IMR-90 (cell line): Measurements from ENCODE around the gene TLR10. TPM values are rescaled to one million over a fixed set of nuclear protein-coding genes. Genes with fewer than 3 reads are reported as not detected.

ENCODE experiments used
- ATAC-seq: fragments of 200-7000 bp; cut with Tn5 transposase; 2 replicates; pipeline ENCODE4 v1.9.1; 2020; ENCODE audit warnings: low read depth, mild to moderate bottlenecking, moderate library complexity
- BruUV-seq: library from RNA; stranded (reverse); fragments of 400-500 nt; replicated peaks from 2 replicates; lab custom pipeline; 2021; lab: Mats Ljungman, UMichigan
- CTCF ChIA-PET: fragments of 300-600 bp; formaldehyde crosslinking; extraction: SDS; loops from one replicate; lab custom pipeline; 2021; ENCODE audit warnings: antibody characterized with exemption; lab: Yijun Ruan, JAX
- POLR2A ChIA-PET: fragments of 300-600 bp; sonication (Branson Sonifier 250); formaldehyde crosslinking; loops from one replicate; lab custom pipeline; 2022; ENCODE audit warnings: antibody characterized with exemption; ENCODE audit not compliant: unreplicated experiment; lab: Charles Lee
- DNase-seq: peaks from one replicate; pipeline ENCODE4 v3.0.0; 2013
- H2AFZ ChIP-seq: replicated peaks from 2 replicates; pipeline ENCODE3; 2013; ENCODE audit warnings: low read length, mild to moderate bottlenecking; ENCODE audit not compliant: poor library complexity
- H2AK5ac ChIP-seq: 2 replicates; pipeline ENCODE4 v1.6.1; 2013; ENCODE audit warnings: low read depth, low read length, inconsistent platforms
- H2AK9ac ChIP-seq: replicated peaks from 2 replicates; pipeline ENCODE3; 2013; ENCODE audit warnings: mild to moderate bottlenecking, low read depth, low read length, moderate library complexity; ENCODE audit not compliant: poor library complexity
- H2BK120ac ChIP-seq: 2 replicates; pipeline ENCODE4 v1.6.1; 2013; ENCODE audit warnings: low read depth, low read length, inconsistent platforms
- H2BK15ac ChIP-seq: 3 replicates; pipeline ENCODE4 v1.6.1; 2013; ENCODE audit warnings: low read depth, low read length, inconsistent platforms
- H2BK20ac ChIP-seq: 2 replicates; pipeline ENCODE4 v1.6.1; 2013; ENCODE audit warnings: low read depth, mild to moderate bottlenecking, inconsistent platforms, low read length, moderate library complexity
- H2BK5ac ChIP-seq: 2 replicates; pipeline ENCODE4 v1.6.1; 2013; ENCODE audit warnings: mild to moderate bottlenecking, low read depth, low read length, inconsistent platforms; ENCODE audit not compliant: poor library complexity, severe bottlenecking
- H3K14ac ChIP-seq: replicated peaks from 2 replicates; pipeline ENCODE4 v1.6.1; 2013; ENCODE audit warnings: low read depth, low read length, inconsistent platforms
- H3K18ac ChIP-seq: 2 replicates; pipeline ENCODE4 v1.6.1; 2013; ENCODE audit warnings: low read depth, low read length, control low read depth
- H3K23ac ChIP-seq: 2 replicates; pipeline ENCODE4 v1.6.1; 2013; ENCODE audit warnings: low read depth, low read length, inconsistent platforms
- H3K27ac ChIP-seq: 2 replicates; pipeline ENCODE4 v1.5.1; 2013; ENCODE audit warnings: mild to moderate bottlenecking, control low read depth, low read length; ENCODE audit not compliant: insufficient read depth
- H3K27me3 ChIP-seq: 2 replicates; pipeline ENCODE4 v1.6.1; 2013; ENCODE audit warnings: low read length; ENCODE audit not compliant: control insufficient read depth, insufficient read depth
- H3K36me3 ChIP-seq: 2 replicates; pipeline ENCODE4 v1.6.1; 2013; ENCODE audit warnings: low read length, mixed read lengths; ENCODE audit not compliant: control insufficient read depth, insufficient read depth
- H3K4ac ChIP-seq: 2 replicates; pipeline ENCODE4 v1.6.1; 2013; ENCODE audit warnings: low read depth, low read length, inconsistent platforms
- H3K4me1 ChIP-seq: 2 replicates; pipeline ENCODE4 v1.6.1; 2013; ENCODE audit warnings: low read length, mixed read lengths; ENCODE audit not compliant: control insufficient read depth, insufficient read depth
- H3K4me2 ChIP-seq: 2 replicates; pipeline ENCODE4 v1.6.1; 2013; ENCODE audit warnings: low read depth, mild to moderate bottlenecking, control low read depth, low read length, moderate library complexity
- H3K4me3 ChIP-seq: 2 replicates; pipeline ENCODE4 v1.5.1; 2013; ENCODE audit warnings: low read depth, mild to moderate bottlenecking, control low read depth, low read length, moderate library complexity; ENCODE audit not compliant: insufficient read depth
- H3K56ac ChIP-seq: 2 replicates; pipeline ENCODE4 v1.6.1; 2013; ENCODE audit warnings: low read length, inconsistent platforms; ENCODE audit not compliant: insufficient read depth; ENCODE audit errors: extremely low read depth
- H3K79me1 ChIP-seq, 2 experiments: 2 replicates each; pipeline ENCODE4 v1.6.1; 2013; ENCODE audit warnings: low read length in 2 of 2, inconsistent platforms in 1 of 2, low read depth in 1 of 2
- H3K9ac ChIP-seq: 2 replicates; pipeline ENCODE4 v1.6.1; 2013; ENCODE audit warnings: low read depth, low read length, control low read depth
- H3K9me1 ChIP-seq: 2 replicates; pipeline ENCODE4 v1.6.1; 2013; ENCODE audit warnings: low read length, inconsistent platforms; ENCODE audit not compliant: insufficient read depth
- H3K9me3 ChIP-seq: 2 replicates; pipeline ENCODE4 v1.6.1; 2013; ENCODE audit warnings: low read length; ENCODE audit not compliant: control insufficient read depth, insufficient read depth
- H4K20me1 ChIP-seq: 2 replicates; pipeline ENCODE4 v1.6.1; 2013; ENCODE audit warnings: low read length, inconsistent platforms; ENCODE audit not compliant: insufficient read depth
- H4K5ac ChIP-seq: 2 replicates; pipeline ENCODE4 v1.6.1; 2013; ENCODE audit warnings: mild to moderate bottlenecking, low read depth, low read length, control low read depth
- H4K8ac ChIP-seq, 2 experiments: 2 replicates each; pipeline ENCODE4 v1.6.1; 2013; ENCODE audit warnings: low read depth in 2 of 2, low read length in 2 of 2, control low read depth in 1 of 2, inconsistent platforms in 1 of 2
- H4K91ac ChIP-seq: 2 replicates; pipeline ENCODE4 v1.6.1; 2013; ENCODE audit warnings: low read depth, low read length, inconsistent platforms; ENCODE audit not compliant: insufficient read depth
- CEBPB ChIP-seq: IDR thresholded peaks from 2 replicates; pipeline ENCODE4 v1.6.1; 2012; ENCODE audit warnings: low read depth, low read length, improper control_type of control experiment
- ELK1 ChIP-seq: fragments of 150-350 bp; IDR thresholded peaks from 2 replicates; pipeline ENCODE4 v1.6.1; 2016; ENCODE audit warnings: low read depth, mild to moderate bottlenecking, low read length, moderate library complexity, borderline replicate concordance
- FOS ChIP-seq: fragments of 150-350 bp; IDR thresholded peaks from 2 replicates; pipeline ENCODE4 v1.6.1; 2016; ENCODE audit warnings: low read depth, low read length
- MAFK ChIP-seq: IDR thresholded peaks from 2 replicates; pipeline ENCODE4 v1.6.1; 2012; ENCODE audit warnings: low read depth, low read length, improper control_type of control experiment
- MXI1 ChIP-seq: IDR thresholded peaks from 2 replicates; pipeline ENCODE4 v1.6.1; 2012; ENCODE audit warnings: low read depth, mild to moderate bottlenecking, low read length, moderate library complexity, borderline replicate concordance
- NFE2L2 ChIP-seq: fragments of 150-350 bp; IDR thresholded peaks from 2 replicates; pipeline ENCODE4 v1.6.1; 2016; ENCODE audit warnings: low read depth, mild to moderate bottlenecking, low read length
- POLR2A ChIP-seq: IDR thresholded peaks from 2 replicates; pipeline ENCODE4 v1.6.1; 2012; ENCODE audit warnings: mild to moderate bottlenecking, low read depth, low read length
- RAD21 ChIP-seq: IDR thresholded peaks from 2 replicates; pipeline ENCODE4 v1.6.1; 2012; ENCODE audit warnings: low read length, improper control_type of control experiment
- RCOR1 ChIP-seq: IDR thresholded peaks from 2 replicates; pipeline ENCODE4 v1.6.1; 2012; ENCODE audit warnings: mild to moderate bottlenecking, low read length, improper control_type of control experiment; ENCODE audit not compliant: insufficient replicate concordance
- SMC3 ChIP-seq: fragments of 150-350 bp; IDR thresholded peaks from 2 replicates; pipeline ENCODE4 v1.6.1; 2016; ENCODE audit warnings: low read depth, mild to moderate bottlenecking, antibody characterized with exemption, low read length, moderate library complexity
- WGBS, 2 experiments: methylation state at CpG; one replicate each; pipeline versions ENCODE4 v1.1.5 to v1.1.7; 2013; ENCODE audit warnings: missing lambda C conversion rate in 2 of 2; ENCODE audit not compliant: insufficient read length in 1 of 2; ENCODE audit errors: extremely low coverage in 2 of 2; 5-methylcytosine and 5-hydroxymethylcytosine counted together
- dilution Hi-C: fragments of 300-500 bp; cut with HindIII; formaldehyde crosslinking; loops from one replicate; pipeline ENCODE4 v1.14.3; 2018; ENCODE audit warnings: low sequenced_read_pairs; ENCODE audit not compliant: unreplicated experiment
- in situ Hi-C: fragments of 300-500 bp; cut with MboI; formaldehyde crosslinking; loops from 3 replicates; pipeline ENCODE4 v1.14.3; 2019; ENCODE audit warnings: low sequenced_read_pairs, inconsistent platforms, mixed read lengths
- intact Hi-C: fragments of 100-400 bp; cut with micrococcal nuclease; formaldehyde crosslinking; loops from 2 replicates; pipeline ENCODE4 v1.10.0; 2022
- polyA plus RNA-seq, 3 experiments: library from polyadenylated mRNA; depleted of rRNA; stranded (reverse); fragments of >200 nt; gene quantifications; 2 replicates each; pipeline ENCODE4 v1.2.3, GENCODE V29; 2012; ENCODE audit warnings: low replicate concordance in 1 of 3
- total RNA-seq: library from RNA; depleted of rRNA; stranded (reverse); fragments of >200 nt; gene quantifications from 2 replicates; pipeline ENCODE4 v1.2.3, GENCODE V29; 2012

TLR10 gene
- total and polyA plus RNA-seq, 2 of the 4 experiments (the other 2 are of a cell fraction) = not detected

- POLR2A ChIA-PET = no interaction called here
These were observed 17.4 kb downstream of the TLR10 start for GRCh38 chr4:38765382-38765781.

More at GRCh38 chr4:38765382-38765781, 17.4 kb downstream of the TLR10 start:
- WGBS, 2 experiments = no CpG with 5 or more reads among the region's 3 CpGs
- intact Hi-C loops (loop anchor here (5.0 kb wide), 1 partner anchor 37 kb away; the partner anchor contains the start of gene TLR1), dilution Hi-C loops (no loop called here), in situ Hi-C loops (no loop called here)
- no peak overlapping the region for H3K18ac ChIP-seq
- H3K36me3 ChIP-seq = no peaks in the 10 kb centered on the region
- H3K4me3 ChIP-seq = no peak overlapping the region
- H4K91ac ChIP-seq = no peak overlapping the region
- no peak overlapping the region for H3K23ac ChIP-seq
- no TSS peak for BruUV-seq
- no peak overlapping the region for H4K8ac ChIP-seq
- no peak overlapping the region for H3K4me2 ChIP-seq
- no peaks in the 10 kb centered on the region for H3K9me3 ChIP-seq
- no peak overlapping the region for H3K4ac ChIP-seq
- TF ChIP-seq MXI1 = no peak
- no peak for TF ChIP-seq RAD21
- no peak for TF ChIP-seq RCOR1
- no peak for TF ChIP-seq SMC3
- TF ChIP-seq MAFK = no peak
- no peak for TF ChIP-seq POLR2A
- no peak for TF ChIP-seq NFE2L2
- TF ChIP-seq CEBPB = no peak
- no peak for TF ChIP-seq ELK1
- no peak for TF ChIP-seq FOS
- H3K9ac ChIP-seq = no peak overlapping the region
- no peak overlapping the region for H2AK9ac ChIP-seq
- CTCF ChIA-PET = interaction anchor here (1.0 kb wide), 1 partner anchor 17 kb away, joined by 3 read pairs; the partner anchor contains the start of gene TLR10
- no peak overlapping the region for H3K56ac ChIP-seq
- H3K4me1 ChIP-seq = no peaks in the 10 kb centered on the region
- H2BK15ac ChIP-seq = no peak overlapping the region
- H2AK5ac ChIP-seq = no peak overlapping the region
- no peak overlapping the region for H3K27ac ChIP-seq
- no peaks in the 10 kb centered on the region for H3K79me1 ChIP-seq
- DNase-seq (peak; percentile 80), ATAC-seq (peak; percentile 63)
- no peak overlapping the region for H2BK20ac ChIP-seq
- H2BK5ac ChIP-seq = no peak overlapping the region
- no peaks in the 10 kb centered on the region for H3K9me1 ChIP-seq
- no peak overlapping the region for H2AFZ ChIP-seq
- H4K5ac ChIP-seq = no peak overlapping the region
- no peaks in the 10 kb centered on the region for H4K20me1 ChIP-seq
- no peak overlapping the region for H3K14ac ChIP-seq
- no peak overlapping the region for H2BK120ac ChIP-seq
- H3K27me3 ChIP-seq = peaks cover 6% of the 10 kb centered on the region; the same call in 1 of the 2 replicates
